ENCODE measurements around the gene LDLRAD3.

The LDLRAD3 gene

GRCh38 chr11:36077368-36077767 lies 133.5 kb downstream of the LDLRAD3 start:
- no peak for DNase-seq (ENCODE audit: low spot score)

GRCh38 chr11:36077886-36078685 lies 134.2 kb downstream of the LDLRAD3 start:
- DNase-seq (ENCODE audit: low spot score) = no peak

DNA sequence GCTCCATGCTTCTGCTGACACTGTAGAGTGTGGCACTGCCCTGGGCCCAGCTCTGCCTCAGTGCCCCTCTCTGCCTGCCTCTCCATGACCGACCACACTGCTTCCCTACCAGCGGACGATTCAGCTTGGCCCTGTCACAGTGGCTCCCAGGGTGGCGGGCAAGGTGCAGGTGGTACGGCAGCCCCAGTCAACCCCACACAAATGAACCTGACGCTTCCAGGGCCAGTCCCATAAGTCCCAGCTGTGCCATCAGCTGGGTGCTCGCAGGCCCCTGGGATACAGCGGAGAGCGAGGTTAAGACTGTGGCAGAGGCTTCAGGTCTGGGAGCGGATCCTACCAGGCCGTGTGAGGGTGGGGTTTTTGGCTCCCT lies 134.8 kb downstream of the LDLRAD3 start:
- DNase-seq (ENCODE audit: low spot score) = no peak

DNA sequence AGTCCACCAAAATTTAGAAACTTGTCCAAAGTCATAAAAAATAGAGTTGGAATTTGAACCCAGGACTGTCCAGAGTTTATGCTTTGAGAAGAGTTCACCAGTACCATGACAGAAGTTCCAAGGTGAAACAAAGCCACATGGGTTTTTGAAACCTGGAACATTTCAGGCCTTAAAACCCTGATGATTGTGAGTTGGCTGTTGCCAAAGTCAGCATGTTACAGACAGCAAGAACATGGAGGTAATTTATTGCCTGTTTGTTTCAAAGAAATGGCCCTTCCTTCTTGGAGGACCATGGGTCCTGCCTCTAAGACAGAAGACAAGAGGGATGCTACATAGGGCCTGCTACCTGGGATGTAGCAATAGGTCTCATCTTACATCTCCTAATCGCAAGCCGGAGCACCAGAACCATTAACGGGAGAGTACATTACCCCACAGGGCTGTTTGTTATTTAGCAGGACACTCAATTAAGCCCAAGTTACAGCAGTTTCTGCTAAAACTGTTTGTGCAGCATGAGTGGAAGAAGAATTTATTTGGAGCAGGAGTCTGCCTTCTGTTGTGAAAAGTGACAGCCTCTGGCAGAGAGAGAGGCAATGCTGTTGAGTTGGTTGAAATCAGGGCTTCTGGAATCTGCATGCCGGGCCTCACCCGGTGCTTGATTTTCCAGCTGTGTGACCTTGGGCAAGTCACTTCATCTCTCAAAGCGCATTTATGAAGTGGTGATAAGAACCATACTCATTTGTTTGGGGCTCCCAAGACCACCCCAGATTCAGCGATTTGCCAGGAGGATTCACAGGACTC lies 136.2 kb downstream of the LDLRAD3 start:
- DNase-seq (ENCODE audit: low spot score) = no peak

- DNase-seq (ENCODE audit: low spot score) = no peak
Observed at GRCh38 chr11:36081274-36081945, 137.5 kb downstream of the LDLRAD3 start.

GRCh38 chr11:36086366-36086765 lies 142.5 kb downstream of the LDLRAD3 start:
- no peak for DNase-seq (ENCODE audit: low spot score)

GRCh38 chr11:36088266-36088972 lies 144.6 kb downstream of the LDLRAD3 start:
- no peak for DNase-seq (ENCODE audit: low spot score)

DNA sequence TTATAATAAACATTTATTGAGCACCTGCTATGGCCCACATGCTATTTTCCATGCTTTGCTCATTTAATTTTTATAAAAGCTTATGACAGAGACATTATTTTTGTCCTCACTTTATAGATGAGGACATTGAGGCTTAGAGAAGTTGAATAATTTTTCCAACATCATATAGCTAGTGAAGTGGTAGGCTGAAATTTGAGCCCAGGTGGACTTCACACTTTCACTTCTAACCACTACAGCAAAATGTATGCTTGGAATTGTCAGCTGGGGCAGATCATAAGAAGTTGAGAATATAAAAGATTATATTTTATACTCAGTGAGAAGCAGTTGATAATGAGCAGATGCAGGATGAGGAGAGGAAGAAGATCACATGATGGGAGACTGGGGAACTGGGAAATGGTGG lies 146.1 kb downstream of the LDLRAD3 start:
- no peak for DNase-seq (ENCODE audit: low spot score)

GRCh38 chr11:36090356-36091109 lies 146.7 kb downstream of the LDLRAD3 start:
- no peak for DNase-seq (ENCODE audit: low spot score)

DNA sequence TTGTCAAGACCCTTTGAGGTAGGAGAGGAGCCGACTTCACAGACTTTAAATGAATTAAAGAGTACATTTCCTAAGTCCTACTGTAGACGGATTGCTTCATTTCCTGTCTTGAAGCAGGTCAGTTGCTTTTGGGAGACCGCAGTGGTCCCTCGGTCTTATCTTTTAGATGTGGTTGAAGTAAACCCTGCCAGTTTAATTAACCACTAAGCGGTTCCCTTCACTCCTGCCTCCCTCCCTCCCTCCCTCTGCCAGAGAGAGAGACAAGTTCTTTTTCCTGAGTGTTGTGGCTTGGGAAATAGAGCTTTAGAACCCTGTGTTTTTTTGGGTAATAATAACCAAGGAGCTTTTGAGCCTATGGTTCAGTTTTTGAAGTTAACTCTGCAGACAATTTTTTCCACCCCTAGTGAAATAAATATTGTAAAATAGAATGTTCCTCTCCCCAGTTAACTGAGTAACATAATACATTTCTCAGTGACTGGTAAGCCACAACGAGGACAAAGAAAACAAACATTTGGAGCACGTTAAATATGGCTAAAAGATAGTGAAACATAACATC lies 147.5 kb downstream of the LDLRAD3 start:
- DNase-seq (ENCODE audit: low spot score) = no peak

DNA sequence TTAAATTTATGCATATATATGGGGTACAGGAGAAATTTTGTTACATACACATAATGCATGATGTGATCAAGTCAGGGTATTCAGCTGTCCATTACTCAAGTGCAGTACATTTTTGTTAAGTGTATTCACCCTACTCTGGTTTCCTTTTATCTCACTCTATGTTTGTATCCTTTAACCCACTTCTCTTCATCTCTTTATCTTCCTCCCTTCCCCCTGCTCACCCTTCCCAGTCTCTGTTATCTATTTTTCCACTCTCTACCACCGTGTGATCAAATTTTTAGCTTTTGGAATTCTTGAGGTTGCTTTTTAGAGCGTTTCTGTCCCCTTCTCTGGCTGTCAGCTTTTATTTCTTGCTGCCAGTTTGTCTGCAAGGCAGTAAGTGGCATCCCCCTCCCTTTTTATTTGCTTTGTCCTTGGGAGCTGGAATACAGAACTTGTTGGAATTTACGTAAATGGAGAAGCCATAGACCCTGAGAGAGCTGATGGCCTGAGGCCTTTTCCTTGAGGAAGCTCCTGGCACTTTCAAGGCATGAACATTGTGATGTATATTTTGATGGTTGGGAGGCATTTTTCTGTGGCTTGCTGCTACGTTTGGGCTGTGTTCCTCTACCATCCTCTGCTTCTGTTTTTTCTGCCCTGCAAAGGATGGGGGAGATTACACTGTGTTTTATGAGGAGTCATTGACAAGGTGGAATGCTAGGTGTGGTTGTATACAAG lies 148.6 kb downstream of the LDLRAD3 start:
- DNase-seq (ENCODE audit: low spot score) = no peak

DNA sequence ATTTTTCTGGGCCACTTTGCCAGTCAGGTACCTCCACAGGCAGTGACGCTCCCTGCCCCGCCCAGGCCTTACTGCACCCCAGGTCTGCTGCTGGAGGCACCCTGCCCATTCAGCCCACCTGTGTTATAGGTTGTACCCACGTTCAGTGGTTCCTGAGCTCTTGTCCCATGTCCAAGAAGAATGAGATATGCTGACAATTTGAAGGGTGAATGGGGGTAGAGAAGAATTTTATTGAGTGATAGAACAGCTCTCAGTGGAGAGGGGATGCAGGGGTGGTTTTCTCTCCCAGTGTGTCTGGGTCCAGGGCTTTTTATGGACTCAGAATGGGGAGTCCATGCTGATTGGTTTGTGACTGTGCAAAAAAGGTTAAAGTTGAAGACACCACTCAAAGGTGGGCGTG lies 149.7 kb downstream of the LDLRAD3 start:
- DNase-seq (ENCODE audit: low spot score) = no peak

- no peak for DNase-seq (ENCODE audit: low spot score)
Observed at GRCh38 chr11:36094164-36094563, 150.3 kb downstream of the LDLRAD3 start.

DNA sequence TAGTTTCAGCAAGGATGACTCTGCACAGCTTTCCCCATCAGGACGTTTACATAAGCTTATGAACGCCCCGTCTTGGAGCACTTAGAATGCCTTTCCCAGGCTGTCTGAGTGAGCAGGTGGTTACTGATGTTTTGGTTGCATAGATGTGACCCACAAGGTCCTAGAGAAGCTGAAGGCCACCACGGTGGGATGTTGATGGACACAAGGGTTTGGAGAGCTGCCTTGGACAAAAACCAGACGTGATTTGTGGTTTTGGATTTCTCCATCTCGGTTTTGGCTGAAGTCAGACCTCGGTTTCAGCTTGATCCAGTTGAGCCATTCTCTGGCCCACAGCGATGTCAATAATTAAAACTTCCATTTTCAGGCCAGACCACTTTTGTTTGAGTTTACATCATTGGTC lies 151.9 kb downstream of the LDLRAD3 start:
- DNase-seq (ENCODE audit: low spot score) = no peak

GRCh38 chr11:36097219-36097650 lies 153.4 kb downstream of the LDLRAD3 start:
- DNase-seq (ENCODE audit: low spot score) = no peak

DNA sequence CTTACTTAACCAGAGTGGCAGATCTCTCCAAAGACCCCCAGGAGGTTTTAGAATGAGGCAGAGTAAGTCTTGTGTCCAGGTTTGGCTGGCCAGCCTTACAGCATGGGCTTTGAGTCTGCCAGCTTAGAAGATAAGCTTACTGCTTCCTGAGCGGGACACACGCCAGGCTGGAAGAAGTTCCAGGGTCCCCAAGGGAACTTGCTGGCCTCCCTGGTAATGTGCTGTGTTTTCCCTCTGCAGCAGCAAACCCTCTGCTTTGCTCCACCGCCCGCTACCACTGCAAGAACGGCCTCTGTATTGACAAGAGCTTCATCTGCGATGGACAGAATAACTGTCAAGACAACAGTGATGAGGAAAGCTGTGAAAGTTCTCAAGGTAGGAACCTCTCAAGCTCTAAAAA lies 154.2 kb downstream of the LDLRAD3 start:
- DNase-seq (ENCODE audit: low spot score) = no peak

GRCh38 chr11:36098853-36099375 lies 155.1 kb downstream of the LDLRAD3 start:
- no peak for DNase-seq (ENCODE audit: low spot score)

GRCh38 chr11:36101466-36101865 lies 157.6 kb downstream of the LDLRAD3 start:
- no peak for DNase-seq (ENCODE audit: low spot score)

DNA sequence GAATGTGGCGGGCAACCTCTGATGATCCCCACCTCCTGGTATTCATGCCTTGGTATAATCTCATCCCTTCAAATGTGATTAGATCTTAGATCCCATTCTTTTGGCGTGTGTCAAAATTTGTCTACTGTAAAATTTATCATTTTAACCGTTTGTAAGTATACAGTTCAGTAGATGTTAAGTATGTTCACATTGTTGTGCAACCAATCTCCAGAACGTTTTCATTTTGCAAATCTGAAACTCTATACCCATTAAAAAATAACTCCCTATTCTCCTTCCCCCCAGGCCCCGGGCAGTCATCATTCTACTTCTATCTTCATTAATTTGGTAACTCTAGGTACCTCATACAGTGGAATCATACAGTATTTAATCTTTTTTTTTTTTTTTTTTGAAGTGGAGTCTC lies 159.0 kb downstream of the LDLRAD3 start:
- no peak for DNase-seq (ENCODE audit: low spot score)

- no peak for DNase-seq (ENCODE audit: low spot score)
Observed at GRCh38 chr11:36103933-36104530, 160.2 kb downstream of the LDLRAD3 start.

All from CD4-positive, alpha-beta T cell treated with Interleukin-15 for 4 hours (primary cell).